SU-DHL-6 (cell line): ENCODE measurements around the gene CARD16.

Source experiments
- H2AFZ ChIP-seq: fragments of 200-600 bp; sonication (generic); 2 replicates; pipeline ENCODE4 v1.6.1; 2014; ENCODE audit warnings: low read depth, mild to moderate bottlenecking, moderate library complexity, mixed read lengths, antibody characterized with exemption, low read length; ENCODE audit not compliant: severe bottlenecking
- H3F3A ChIP-seq: fragments of 200-600 bp; shearing (Covaris generic); 2 replicates; pipeline ENCODE4 v1.6.0; 2016; ENCODE audit warnings: antibody characterized with exemption, mild to moderate bottlenecking; ENCODE audit not compliant: insufficient read depth
- H3K27ac ChIP-seq: fragments of 200-600 bp; sonication (generic); 2 replicates; pipeline ENCODE4 v1.5.1; 2016; ENCODE audit warnings: low read depth, mild to moderate bottlenecking, low read length, moderate library complexity, mixed read lengths
- H3K27me3 ChIP-seq: fragments of 200-600 bp; sonication (generic), shearing (Covaris generic); 2 replicates; pipeline ENCODE4 v1.6.0; 2014; ENCODE audit warnings: mild to moderate bottlenecking, low read length
- H3K36me3 ChIP-seq: fragments of 200-600 bp; sonication (generic); 2 replicates; pipeline ENCODE4 v1.6.1; 2014; ENCODE audit warnings: mild to moderate bottlenecking, low read length, mixed read lengths
- H3K4me2 ChIP-seq: fragments of 300-600, 200-600 bp; shearing (Covaris generic), sonication (generic); 2 replicates; pipeline ENCODE4 v1.6.0; 2014; ENCODE audit warnings: low read length, low read depth, mild to moderate bottlenecking; ENCODE audit not compliant: poor library complexity, severe bottlenecking
- H3K4me3 ChIP-seq: fragments of 200-600 bp; sonication (generic); 2 replicates; pipeline ENCODE4 v1.5.1; 2014; ENCODE audit warnings: antibody characterized with exemption, low read length, mild to moderate bottlenecking, mixed read lengths; ENCODE audit not compliant: insufficient read depth, poor library complexity, severe bottlenecking
- H3K79me2 ChIP-seq: fragments of 200-600 bp; sonication (generic); 2 replicates; pipeline ENCODE4 v1.6.1; 2014; ENCODE audit warnings: mild to moderate bottlenecking, low read length, moderate library complexity; ENCODE audit not compliant: insufficient read depth
- H3K9ac ChIP-seq: fragments of 200-600 bp; sonication (generic); 2 replicates; pipeline ENCODE4 v1.7.0; 2014; ENCODE audit warnings: mild to moderate bottlenecking, low read length
- H3K9me2 ChIP-seq: fragments of 200-600 bp; sonication (generic); replicated peaks from 2 replicates; pipeline ENCODE4 v1.6.1; 2014; ENCODE audit warnings: low read length; ENCODE audit not compliant: insufficient read depth
- H3K9me3 ChIP-seq: fragments of 200-600 bp; sonication (generic); 2 replicates; pipeline ENCODE4 v1.6.1; 2014; ENCODE audit warnings: low read length, mixed read lengths; ENCODE audit not compliant: insufficient read depth
- H4K20me1 ChIP-seq: fragments of 200-600 bp; sonication (generic); 2 replicates; pipeline ENCODE4 v1.6.1; 2014; ENCODE audit warnings: low read depth, mild to moderate bottlenecking, antibody characterized with exemption, low read length, moderate library complexity, mixed read lengths
- EZH2phosphoT487 ChIP-seq: fragments of 200-600 bp; sonication (generic), shearing (Covaris generic); conservative IDR thresholded peaks from 2 replicates; pipeline ENCODE4 v1.6.1; 2018; ENCODE audit warnings: mild to moderate bottlenecking, antibody characterized with exemption, low read length, moderate library complexity, mixed read lengths
- TF ChIP-seq, protein P1 (sequence below): fragments of 200-600 bp; sonication (generic); IDR thresholded peaks from one replicate; pipeline ENCODE4 v1.5.1; 2017; ENCODE audit warnings: antibody characterized with exemption, mild to moderate bottlenecking, low read length, moderate library complexity; ENCODE audit not compliant: insufficient read depth, poor library complexity, severe bottlenecking

CARD16 gene

DNA sequence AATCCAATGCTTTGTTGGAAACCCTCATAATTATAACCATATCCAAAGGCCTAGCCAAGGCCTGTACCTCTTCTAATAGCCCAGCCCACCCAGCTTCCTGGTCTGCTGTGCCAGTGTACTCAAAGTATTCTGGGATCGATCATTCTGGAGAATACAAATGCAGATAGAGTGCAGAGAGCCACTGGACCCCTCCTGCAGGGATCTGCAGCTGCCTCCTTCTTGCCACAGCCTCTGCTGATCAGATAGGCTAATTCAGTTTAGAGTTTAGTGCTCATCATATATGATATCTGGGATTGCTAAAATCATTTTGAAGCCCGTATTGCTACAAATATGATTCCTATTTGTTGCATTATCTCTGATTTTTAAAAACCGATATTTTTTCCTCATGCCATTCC lies 39.7 kb downstream of the CARD16 start:
- Histone ChIP-seq H3K9ac (no peak overlapping the region), H3K9me2 (no peaks in the 10 kb centered on the region), H3K9me3 (no peaks in the 10 kb centered on the region), H3F3A (no peaks in the 10 kb centered on the region), H4K20me1 (no peaks in the 10 kb centered on the region), H3K79me2 (no peaks in the 10 kb centered on the region), H3K27me3 (no peaks in the 10 kb centered on the region), H3K4me2 (no peak overlapping the region), H3K36me3 (no peaks in the 10 kb centered on the region), H3K4me3 (no peak overlapping the region), H3K27ac (no peak overlapping the region), H2AFZ (no peak overlapping the region)
- TF ChIP-seq EZH2phosphoT487 = no peak
- TF ChIP-seq, protein P1, sequence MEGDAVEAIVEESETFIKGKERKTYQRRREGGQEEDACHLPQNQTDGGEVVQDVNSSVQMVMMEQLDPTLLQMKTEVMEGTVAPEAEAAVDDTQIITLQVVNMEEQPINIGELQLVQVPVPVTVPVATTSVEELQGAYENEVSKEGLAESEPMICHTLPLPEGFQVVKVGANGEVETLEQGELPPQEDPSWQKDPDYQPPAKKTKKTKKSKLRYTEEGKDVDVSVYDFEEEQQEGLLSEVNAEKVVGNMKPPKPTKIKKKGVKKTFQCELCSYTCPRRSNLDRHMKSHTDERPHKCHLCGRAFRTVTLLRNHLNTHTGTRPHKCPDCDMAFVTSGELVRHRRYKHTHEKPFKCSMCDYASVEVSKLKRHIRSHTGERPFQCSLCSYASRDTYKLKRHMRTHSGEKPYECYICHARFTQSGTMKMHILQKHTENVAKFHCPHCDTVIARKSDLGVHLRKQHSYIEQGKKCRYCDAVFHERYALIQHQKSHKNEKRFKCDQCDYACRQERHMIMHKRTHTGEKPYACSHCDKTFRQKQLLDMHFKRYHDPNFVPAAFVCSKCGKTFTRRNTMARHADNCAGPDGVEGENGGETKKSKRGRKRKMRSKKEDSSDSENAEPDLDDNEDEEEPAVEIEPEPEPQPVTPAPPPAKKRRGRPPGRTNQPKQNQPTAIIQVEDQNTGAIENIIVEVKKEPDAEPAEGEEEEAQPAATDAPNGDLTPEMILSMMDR = no peak

DNA sequence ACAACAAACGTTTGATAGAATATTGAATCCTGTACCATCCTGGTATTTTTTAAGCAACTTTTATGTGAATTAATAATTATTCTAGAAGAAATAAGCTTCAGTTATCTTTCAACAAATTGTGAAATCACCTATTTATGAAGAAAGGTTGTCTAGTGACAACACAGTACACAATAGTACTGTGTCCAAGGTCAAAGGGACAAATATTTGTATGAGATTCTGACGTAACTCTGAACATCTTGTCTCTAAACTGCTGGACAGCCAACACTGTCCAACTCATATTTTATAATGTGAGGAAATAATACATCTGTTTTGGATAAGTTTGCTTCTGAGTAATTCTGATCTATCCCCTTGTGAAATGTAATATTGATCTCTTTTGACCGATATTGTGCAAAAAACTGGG lies 41.1 kb downstream of the CARD16 start:
- Histone ChIP-seq H3K4me3 (no peak overlapping the region), H3K9ac (no peak overlapping the region), H2AFZ (no peak overlapping the region), H3K9me3 (no peaks in the 10 kb centered on the region), H3K4me2 (no peak overlapping the region), H3K36me3 (no peaks in the 10 kb centered on the region), H3F3A (no peaks in the 10 kb centered on the region), H3K27me3 (no peaks in the 10 kb centered on the region), H3K27ac (no peak overlapping the region), H3K79me2 (no peaks in the 10 kb centered on the region), H4K20me1 (no peaks in the 10 kb centered on the region), H3K9me2 (no peaks in the 10 kb centered on the region)
- TF ChIP-seq, protein P1 = no peak
- no peak for TF ChIP-seq EZH2phosphoT487

DNA sequence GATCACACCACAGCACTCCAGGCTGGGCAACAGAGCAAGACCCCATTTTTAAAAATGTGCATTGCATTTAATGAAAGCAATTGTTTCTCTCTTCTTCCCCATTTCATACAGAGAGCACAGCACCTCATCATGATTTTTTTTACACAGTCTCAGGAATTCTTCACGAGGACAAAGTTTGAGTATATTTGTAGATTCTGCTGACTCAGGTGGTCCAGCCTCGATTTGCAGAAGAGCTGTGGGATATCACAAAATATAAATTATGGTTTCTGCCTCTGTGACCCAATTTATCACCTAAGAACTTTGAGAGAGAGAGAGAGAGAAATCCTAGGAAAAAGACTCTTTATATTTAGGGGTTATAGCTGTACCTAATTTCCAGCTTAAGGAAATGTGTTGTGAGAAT lies 42.0 kb downstream of the CARD16 start:
- H3K4me2 ChIP-seq = no peak overlapping the region
- no peak overlapping the region for H3K9ac ChIP-seq
- H2AFZ ChIP-seq = no peak overlapping the region
- H3K27me3 ChIP-seq = no peaks in the 10 kb centered on the region
- no peaks in the 10 kb centered on the region for H3K36me3 ChIP-seq
- H4K20me1 ChIP-seq = no peaks in the 10 kb centered on the region
- H3K27ac ChIP-seq = no peak overlapping the region
- no peaks in the 10 kb centered on the region for H3K9me2 ChIP-seq
- no peaks in the 10 kb centered on the region for H3K79me2 ChIP-seq
- no peaks in the 10 kb centered on the region for H3K9me3 ChIP-seq
- H3F3A ChIP-seq = no peaks in the 10 kb centered on the region
- TF ChIP-seq EZH2phosphoT487 = no peak
- TF ChIP-seq, protein P1 = no peak
- H3K4me3 ChIP-seq = no peak overlapping the region
